Hematopoietic multipotent progenitor cell treated with erythropoietin and hydrocortisone succinate and interleukin-3 and kit ligand, for 8 days (in vitro differentiated cells): ENCODE results near the gene NLN.
"Not testable (repeated sequence)": the region's sequence is repeated elsewhere in the genome, so short reads cannot be mapped to it uniquely, and the experiment has no call there.

Source experiments
- DNase-seq: peaks from one replicate; pipeline ENCODE4 v3.0.0-alpha.2; 2015

NLN gene

GRCh38 chr5:65734196-65734775 lies 12.3 kb downstream of the NLN start:
- not testable (repeated sequence) for DNase-seq

DNA sequence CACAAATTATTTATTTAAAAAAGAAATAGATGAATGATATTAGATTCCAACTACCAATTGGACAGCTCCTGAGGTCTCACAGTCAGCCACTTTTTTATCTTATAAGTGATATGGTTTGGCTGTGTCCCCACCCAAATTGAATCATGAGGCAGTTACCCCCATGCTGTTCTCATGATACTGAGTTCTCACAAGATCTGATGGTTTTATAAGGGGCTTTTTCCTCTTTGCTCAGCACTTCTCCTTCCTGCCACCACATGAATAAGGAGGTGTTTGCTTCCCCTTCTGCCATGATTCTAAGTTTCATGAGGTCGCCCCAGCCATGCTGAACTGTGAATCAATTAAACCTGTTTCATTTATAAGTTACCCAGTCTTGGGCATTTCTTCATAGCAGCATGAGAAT lies 12.9 kb downstream of the NLN start:
- peak; percentile 54 for DNase-seq

DNA sequence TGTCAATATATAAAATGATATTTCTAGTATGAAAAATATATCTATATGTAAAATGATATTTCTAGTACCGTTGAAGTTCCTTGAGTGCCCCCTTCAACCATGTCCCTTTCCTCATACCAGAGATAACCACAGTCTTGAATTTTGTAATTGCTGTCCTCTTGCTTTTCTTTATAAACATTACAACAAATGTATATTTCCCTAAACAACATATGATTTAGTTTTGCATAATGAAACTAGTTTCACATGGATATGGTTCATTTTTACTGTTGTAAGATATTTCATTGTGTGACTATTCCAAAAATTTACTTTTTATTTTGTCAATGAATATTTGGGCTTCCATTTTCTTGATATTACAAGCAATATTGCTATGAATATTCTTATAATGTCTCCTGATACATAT lies 14.0 kb downstream of the NLN start:
- no peak for DNase-seq

DNA sequence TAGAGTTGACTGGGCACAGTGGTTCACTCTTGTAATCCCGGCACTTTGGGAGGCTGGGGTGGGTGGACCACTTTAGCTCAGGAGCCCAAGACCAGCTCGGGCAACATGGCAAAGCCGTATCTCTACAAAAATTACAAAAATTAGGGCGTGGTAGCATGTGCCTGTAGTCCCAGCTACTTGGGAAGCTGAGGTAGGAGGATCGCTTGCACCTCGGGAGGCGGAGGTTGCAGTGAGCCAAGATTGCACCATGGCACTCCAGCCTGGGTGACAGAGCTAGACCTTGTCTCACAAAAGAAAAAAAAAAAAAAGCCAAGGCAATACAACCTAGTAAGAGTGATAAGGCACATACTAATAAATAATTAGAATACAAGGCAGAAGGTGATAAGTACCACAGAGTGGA lies 15.8 kb downstream of the NLN start:
- no peak for DNase-seq

DNA sequence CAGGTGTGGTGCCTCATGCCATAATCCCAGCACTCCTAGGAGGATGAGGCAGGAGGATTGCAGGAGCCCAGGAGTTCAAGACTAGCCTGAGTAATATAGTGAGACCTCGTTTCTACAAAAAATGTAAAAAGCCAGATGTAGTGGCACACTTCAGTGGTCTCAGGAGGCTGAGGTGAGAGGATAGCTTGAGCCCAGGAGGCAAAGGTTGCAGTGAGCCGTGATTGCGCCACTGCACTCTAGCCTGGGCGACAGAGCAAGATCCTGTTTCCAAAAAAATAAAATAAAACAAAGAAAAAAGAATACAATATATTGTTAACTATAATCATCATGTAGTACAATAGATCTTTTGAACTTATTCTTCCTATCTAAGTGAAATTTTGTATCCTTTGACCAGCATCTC lies 16.3 kb downstream of the NLN start:
- no peak for DNase-seq

DNA sequence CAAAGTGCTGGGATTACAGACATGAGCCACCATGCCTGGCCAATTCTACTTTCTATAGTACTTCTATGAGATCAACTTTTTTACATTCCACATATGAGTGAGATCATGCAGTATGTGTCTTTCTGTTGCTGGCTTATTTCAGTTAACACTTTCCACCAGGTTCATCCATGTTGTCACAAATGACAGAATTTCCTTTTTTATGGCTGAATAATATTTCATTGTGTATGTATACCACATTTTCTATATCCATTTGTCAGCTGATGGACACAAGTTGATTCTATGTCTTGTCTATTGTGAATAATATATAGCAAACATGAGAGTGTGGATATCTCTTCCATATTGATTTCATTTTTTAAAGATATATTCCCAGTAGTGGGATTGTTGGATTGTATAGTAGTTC lies 17.2 kb downstream of the NLN start:
- DNase-seq = no peak

GRCh38 chr5:65742565-65743231 lies 20.7 kb downstream of the NLN start:
- peak; percentile 79 for DNase-seq

DNA sequence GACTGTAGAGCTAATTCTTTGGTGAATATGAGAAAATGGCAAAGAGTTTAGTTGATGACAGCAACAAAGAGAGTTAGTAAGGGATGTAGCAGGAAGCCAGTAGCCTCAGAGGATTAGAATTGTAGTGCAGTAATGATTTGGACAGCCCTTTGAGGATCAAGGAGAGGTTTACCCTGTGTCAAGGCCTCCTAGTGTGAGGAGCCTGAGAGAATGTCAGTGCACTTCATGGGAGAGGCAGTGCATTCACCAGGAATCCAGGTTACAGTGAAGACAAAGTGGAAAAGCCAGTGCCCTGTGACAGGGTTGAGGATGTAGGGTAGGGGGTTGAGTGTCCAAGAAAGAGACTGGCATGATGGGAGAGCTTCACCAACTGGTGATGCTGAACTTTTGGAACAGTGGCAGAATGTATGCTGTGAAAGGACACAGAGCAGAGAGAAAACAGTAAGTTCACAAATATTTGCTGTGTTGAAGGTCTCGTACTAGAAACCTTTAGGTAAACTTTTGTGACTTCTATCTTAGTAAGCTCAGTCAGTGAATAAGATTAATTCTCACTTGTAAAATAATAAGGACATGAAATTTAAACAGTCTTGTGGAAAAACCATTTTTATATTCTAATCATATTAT lies 27.3 kb downstream of the NLN start:
- no peak for DNase-seq

GRCh38 chr5:65749956-65750355 lies 28.0 kb downstream of the NLN start:
- no peak for DNase-seq

- DNase-seq = no peak
These were observed 28.9 kb downstream of the NLN start for GRCh38 chr5:65750938-65751337.

DNA sequence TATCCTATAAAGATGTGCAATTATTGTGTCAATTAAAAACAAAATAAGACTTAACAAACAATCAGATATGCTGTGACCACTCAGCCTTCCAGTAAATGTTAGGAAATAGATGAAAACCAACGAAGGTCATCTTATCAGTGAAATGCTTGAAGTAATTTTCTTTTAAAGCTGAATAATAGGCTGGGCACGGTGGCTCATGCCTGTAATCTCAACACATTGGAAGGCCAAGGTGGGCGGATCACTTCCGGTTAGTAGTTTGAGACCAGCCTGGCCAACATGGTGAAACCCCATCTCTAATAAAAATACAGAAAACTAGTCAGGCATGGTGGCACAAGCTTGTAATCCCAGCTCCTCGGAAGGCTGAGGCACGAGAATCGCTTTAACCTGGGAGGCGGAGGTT lies 31.2 kb downstream of the NLN start:
- DNase-seq = no peak

DNA sequence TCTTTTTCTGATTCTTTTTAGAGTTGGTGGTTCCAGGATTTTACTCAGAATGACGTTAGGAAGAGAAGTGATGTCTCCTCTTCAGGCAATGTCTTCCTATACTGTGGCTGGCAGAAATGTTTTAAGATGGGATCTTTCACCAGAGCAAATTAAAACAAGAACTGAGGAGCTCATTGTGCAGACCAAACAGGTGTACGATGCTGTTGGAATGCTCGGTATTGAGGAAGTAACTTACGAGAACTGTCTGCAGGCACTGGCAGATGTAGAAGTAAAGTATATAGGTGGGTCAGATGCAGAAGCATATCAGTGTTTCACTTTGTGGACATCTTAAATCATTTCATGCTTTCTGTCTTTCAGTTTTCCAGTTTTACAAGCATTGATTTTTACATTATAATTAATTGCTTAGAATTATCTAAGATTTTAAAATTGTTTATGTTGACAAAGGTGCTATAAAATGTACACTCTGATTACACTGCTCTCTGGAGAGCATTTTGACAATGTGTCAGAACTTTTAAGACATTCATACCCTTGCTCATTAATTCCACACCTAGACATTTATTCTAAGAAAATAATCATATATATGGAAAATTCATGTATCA lies 36.6 kb downstream of the NLN start:
- no peak for DNase-seq

- no peak for DNase-seq
These were observed 38.7 kb downstream of the NLN start for GRCh38 chr5:65760504-65761275.

GRCh38 chr5:65762234-65762633 lies 40.2 kb downstream of the NLN start:
- DNase-seq = no peak

DNA sequence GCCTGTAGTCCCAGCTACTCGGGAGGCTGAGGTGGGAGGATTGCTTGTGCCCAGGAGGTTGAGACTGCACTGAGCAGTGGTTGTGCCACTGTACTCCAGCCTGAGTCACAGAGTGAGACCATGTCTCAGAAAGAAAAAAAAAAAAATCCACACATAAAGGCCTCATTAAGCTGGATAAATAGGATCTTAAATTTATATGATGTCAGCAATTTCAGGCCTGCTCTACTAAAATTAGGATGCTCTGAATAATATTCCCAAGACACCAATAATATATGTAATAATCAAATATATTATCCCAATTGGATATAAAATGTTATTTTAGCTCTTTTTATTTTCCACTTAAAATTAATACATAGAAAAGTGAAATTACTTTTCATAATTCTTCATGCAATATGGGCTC lies 43.6 kb downstream of the NLN start:
- DNase-seq = no peak

DNA sequence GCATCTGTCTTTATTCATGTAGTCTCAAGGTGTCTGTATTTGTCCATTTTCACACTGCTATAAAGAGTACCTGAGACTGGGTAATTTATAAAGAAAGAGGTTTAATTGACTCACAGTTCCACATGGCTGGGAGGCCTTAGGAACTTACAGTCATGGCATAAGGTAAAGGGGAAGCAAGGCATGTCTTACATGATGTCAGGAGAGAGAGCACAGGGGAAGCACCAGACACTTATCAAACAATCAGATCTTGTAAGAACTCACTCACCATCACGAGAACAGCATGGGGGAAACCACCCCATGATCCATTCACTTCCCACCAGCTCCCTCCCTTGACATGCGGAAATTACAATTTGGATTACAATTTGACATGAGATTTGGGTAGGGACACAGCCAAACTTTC lies 44.2 kb downstream of the NLN start:
- no peak for DNase-seq

GRCh38 chr5:65766781-65767180 lies 44.8 kb downstream of the NLN start:
- DNase-seq = no peak

GRCh38 chr5:65767565-65767964 lies 45.6 kb downstream of the NLN start:
- no peak for DNase-seq

DNA sequence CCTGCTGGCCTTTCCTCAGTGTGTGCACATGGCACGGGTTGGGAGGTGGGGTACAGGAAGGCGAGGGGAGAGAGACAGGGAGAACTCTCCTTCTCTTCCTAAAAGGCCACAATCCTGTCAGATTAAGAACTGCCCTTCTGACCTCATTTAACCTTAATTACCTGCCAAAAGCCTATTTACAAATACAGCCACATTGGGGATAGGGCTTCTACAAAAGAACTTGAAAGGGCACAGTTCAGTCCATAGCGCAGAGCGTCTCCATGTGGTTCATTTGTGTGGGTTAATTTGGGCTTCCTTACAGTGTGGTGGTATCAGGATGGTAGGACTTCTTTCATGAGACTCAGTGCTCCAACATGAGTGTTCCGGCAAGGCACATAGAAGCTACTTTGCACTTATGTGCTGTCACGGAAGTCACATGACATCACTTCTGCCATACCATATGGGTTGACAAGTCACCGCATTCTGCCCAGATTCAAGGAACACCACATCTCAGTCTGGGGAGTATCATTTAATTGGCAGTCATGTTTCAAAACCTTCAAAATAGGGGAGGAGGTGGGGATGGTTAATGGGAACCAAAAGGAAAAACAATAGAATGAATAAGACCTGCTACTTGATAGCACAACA lies 46.8 kb downstream of the NLN start:
- no peak for DNase-seq

GRCh38 chr5:65769539-65769938 lies 47.5 kb downstream of the NLN start:
- DNase-seq = no peak

- DNase-seq = no peak
These were observed 49.3 kb downstream of the NLN start for GRCh38 chr5:65771266-65771665.

DNA sequence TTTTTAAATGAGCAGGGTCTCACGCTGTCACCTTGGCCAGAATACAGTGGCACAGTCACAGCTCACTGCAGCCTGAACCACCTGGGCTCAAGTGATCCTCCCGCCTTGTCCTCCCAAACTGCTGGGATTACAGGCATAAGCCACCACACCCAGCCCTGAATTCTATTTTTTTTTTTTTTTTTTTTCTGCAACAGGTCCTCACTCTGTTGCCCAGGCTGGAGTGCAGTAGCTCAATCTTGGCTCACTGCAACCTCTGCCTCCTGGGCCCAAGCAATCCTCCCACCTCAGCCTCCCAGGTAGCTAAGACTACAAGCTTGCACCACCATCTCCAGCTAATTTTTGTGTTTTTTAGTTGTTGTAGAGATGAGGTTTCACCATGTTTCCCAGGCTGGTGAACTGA lies 51.0 kb downstream of the NLN start:
- DNase-seq = not testable (repeated sequence)

DNA sequence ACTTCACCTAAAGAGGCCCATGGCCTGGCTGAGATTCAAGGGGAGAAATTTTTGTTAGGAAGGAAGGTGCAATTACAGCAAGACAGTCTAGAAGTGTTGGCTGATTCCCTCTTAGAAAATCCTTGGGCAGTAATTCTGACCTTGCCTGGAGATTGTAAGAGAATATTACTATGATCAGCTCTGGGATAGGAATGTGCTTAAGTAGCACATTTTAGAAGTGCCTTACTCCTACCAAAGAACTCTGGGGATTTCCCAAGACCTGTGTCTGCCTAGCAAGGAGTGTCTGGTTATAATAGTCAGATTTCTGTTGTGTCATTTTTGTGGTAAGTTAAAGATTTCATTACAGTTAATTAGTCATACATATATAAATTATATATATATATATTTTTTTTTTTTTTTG lies 52.3 kb downstream of the NLN start:
- DNase-seq = no peak
